Limb (tissue), 2 donors: ENCODE data around the gene NLGN1.

ENCODE experiments used
- DNase-seq, 2 donors: peaks; one replicate each; pipeline ENCODE4 v3.0.0-alpha.2; 2016; ENCODE audit errors: extremely low spot score in 2 of 2

The NLGN1 gene

DNA sequence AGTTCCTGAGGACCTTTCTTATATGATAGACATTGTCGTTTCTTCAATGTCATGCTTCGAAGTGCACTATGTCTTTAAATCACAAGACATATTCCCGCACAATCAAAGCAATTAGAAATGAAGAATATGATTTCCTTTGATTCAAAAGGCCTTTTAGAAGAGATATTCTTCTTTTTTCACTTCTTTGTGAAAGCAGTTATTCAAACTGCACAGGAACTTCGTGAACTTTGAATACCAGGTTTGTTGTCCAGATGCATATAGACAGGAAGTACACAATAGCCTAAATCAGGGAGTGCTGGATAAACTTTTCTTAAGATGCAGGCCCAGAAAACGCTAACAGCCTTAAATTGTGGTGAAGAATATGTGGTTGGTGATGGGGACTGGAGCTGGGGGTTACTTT lies 870.5 kb downstream of the NLGN1 start:
- no peak for DNase-seq

DNA sequence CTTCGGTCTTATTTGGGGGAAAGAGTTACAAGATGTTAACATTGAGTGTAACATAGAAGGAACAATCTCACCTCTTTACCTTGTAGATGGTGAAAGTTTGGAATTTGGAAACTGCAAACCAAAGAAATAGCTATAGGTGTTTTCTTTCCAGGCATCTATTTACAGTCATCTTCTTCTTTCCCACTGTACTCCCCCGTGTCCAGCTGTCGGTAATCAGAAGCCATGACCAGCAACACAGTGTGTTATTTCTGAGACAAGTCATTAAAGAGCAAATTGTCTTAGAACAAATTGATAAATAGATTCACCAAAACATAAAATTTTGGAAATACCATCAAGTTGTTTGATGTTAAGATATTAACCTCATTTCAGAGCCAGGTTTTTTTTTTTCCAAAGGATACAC lies 871.0 kb downstream of the NLGN1 start:
- no peak for DNase-seq

DNA sequence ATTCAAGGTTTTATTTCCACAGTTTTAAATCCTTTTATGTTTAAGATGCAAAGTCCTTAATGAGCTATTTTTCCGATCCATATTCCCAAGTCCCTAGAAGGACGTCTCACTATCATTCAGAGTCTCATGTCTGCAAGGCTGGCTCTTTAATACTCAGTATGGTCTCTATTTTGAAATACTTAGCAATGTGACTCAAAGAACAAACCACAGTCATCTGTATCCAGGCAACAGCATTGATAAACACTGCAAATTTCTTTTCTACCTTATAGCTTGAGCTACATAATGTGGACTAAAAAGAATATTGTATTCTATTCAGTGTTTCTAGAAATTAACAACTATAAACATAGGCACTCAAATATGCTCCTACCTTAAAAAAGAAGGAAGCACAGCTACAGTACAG lies 873.3 kb downstream of the NLGN1 start:
- peak in 1 of 2 donors; percentile 47 for DNase-seq

DNA sequence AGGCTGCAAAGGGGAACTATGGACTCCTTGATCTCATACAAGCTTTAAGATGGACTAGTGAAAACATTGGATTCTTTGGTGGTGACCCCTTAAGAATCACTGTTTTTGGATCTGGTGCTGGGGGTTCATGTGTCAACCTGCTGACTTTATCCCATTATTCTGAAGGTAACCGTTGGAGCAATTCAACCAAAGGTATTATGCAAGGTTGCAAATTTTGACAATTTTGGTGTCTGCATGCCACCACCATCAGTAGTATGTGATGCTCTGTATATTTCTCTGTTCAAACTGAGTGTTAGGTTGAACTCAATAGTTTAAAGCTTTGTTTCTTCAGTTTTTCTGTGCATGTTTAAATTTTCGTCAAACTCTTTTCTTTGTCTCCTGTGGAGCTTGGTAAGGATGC lies 877.8 kb downstream of the NLGN1 start:
- DNase-seq = no peak

DNA sequence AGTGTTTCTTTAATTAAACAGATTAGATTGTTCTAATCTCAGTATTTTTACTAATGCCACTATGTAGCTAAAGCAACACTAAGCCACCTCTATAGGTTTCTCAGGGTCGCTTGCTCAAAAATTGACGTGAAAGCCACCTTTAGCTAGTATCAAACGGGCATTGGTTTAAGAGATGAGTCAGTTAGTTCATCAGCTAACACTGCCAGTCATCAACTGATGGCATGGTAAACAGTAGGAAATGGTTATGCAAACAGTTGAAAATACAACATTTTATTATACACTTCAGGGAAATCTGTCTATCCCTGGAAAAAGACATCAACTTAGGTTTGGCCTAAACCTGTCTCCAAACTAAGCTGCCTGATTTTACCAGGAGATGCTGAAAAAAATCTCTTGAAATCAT lies 879.3 kb downstream of the NLGN1 start:
- DNase-seq = no peak

DNA sequence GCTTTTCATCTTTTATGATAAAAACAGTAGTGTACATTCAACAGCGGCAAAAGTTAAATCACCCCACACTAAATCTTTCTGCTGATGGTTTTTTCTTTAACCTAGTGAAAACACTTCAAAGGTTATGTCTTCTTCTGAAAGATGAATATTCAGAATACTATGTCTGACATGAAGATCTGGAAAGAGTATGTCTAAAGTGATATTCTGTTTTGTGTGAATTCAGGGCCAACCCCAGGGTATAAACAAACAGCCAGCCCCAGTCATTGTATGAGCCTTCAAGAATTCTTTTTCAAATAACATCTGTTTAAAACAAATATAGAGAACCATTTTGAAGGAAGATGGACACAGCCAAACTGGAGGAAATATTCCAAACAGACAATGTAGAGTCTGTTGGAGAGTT lies 880.5 kb downstream of the NLGN1 start:
- DNase-seq = no peak

DNA sequence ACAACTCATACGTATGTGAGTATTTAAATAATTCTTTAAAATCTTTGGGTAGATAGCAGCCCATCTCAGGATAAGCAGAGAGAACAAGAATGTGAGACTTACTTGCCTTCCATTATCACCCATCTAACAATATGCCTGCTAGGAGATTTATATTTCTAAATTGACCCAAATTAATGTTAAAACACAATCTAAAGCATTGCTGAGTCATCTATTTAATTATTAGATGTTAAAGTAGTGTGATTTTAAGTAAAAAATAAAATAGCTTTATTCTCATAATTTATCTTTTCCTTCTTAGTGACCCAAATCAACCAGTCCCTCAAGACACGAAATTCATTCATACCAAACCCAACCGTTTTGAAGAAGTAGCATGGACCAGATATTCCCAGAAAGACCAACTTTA lies 882.6 kb downstream of the NLGN1 start:
- DNase-seq = no peak

DNA sequence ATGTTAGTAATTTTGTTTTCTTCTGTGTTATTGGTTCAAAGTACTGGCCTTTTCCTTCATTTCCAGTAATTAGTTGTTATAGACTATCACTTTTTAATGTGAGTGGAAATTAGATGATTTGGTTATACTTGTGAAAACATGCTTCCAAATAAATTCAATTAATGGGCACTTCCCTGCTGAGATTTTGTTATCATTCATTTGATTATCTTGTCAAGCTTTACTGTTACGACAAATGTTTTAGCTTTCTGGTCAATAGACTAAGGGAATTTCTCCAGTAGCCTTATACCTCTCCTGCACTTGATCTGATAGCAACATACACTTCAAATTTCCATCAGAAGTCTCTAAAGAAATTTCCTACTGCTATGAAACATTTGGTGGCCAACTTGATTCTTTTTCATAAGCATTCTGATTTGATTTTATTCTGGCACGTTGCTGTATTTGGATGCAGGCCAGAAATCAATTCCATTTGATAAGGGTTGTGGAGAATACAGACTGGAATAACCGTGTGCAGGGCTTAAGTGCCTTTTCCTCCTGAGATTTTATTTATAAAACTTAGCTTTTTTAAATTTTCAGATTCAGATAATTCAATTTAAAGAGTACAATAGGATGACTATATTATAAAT lies 887.8 kb downstream of the NLGN1 start:
- no peak for DNase-seq

DNA sequence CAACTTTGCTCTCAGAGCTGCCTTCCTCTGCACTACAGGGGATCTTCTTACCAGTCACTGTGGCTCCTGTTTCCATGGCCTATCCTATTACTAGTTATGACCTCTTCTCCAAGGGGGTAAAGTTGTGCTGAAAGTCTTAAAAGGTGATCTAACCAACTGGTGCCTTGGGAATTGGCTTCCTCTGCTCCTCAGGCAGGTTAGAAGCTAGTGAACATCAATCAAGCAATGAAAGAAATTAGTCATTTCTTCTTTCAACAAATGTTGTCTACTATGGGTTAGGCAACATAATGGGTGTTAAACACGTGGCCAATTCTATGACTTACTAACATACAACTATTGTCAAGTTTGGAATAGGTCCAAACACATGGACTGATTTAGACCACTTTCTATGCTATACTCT lies 890.2 kb downstream of the NLGN1 start:
- DNase-seq = no peak

DNA sequence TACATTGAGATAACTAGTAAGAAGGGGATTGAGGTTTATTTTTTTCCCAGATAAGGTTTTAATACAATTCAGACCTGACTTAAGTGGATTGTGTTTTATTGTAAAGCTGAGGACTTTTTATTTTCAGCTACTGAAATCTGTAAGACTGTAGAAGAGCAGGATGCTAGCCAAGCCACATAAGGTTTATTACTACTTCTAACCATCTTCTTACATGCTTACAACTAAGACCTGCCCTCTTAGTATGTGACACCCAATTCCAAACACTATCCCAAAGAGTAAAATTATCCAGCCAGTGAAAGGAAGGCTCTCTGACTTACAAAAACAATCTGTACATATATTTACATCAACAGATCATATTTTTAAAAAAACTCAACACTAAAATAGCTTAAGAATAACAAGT lies 897.1 kb downstream of the NLGN1 start:
- no peak for DNase-seq

DNA sequence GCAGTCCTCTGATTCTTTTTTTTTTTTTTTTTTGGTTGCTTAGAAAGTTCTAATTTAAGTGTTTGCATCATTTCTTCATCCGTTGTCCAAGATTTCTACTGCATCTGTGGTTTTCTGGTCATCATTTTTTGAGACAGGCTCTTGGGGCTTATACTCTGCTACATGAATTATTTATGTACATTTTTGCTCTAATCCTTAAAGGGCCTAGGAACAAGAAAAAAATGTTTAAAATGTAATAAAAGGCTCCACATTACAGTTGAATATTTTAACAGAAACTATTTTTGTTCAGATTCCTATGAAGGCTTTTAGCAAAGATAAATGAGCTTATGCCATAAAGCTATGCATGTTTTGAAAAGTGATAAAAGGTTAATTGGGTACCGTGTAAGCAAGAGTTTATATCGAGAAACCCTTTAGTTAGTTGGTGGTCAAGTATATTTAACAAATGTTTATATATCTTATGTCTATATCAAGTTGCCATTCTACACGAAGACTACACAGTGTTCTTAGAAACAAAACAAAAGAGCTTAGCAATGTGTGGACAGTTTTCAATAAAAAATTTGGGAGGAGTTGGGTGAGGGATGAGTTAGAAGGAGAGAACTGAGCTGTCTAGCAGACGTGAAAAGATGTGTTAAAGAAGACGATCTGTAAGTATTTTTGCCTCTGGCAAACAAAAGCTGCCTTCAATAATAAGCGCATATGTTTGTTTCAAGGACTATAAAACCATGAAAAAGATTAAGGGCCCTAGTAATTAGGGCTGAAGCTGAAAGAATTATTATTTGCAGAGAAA lies 898.0 kb downstream of the NLGN1 start:
- DNase-seq = peak in 1 of 2 donors; percentile 24

DNA sequence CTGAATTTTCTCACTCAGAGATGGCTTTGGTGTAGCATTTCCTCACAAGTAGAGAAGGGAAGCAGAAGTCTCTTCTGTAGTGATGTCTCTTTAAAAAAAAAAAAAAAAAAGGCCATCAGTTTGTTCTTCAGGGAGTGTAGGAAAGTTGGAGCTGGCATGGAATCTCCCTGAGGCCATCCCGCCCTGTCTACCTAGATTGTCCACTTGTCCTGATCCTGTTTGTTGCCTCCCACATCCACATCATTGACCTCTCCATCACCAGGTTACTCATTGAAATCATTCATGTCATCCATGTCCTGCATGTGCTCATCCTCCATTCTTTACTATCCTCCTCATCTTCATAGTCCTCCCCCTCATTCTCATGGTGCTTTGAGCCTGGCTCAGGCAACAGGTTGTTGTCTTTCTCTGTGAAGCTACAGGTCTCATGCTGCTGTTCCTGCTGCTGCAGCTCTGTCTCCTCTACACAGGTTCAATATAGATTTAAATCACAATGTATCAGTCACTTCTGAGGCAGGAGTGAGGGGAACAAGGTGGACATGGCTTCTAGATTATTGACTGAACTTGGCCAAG lies 905.3 kb downstream of the NLGN1 start:
- DNase-seq = no peak

DNA sequence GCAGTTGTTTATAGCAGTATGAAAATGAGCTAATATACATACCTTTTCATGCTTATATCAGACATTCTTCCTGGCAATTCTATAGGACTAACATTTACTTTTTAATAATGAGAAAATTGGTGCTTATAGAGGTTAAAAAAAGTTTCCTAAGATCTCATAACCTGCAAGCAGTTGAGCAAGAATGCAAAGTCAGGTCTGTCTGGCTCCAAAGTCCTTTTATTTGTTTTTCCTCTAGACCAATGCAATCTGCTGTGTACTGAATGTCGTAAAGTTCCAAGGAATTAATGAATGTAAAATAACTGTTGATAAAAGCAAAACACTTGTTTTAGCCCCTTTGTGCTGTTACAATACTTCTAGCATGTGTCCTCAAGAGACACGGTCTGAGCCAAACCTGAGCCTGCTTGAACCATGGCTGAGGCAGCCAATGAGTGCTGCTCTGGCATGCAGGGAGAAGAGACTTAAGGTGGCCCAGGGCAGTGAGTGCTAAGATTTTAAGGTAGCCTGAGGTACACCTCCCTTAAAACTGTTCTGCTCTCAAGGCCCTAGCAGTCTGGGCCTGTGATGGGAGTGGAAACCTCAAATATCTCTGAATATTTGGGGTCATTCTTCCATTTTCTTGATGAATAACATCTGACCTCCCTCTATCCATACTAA lies 906.5 kb downstream of the NLGN1 start:
- no peak for DNase-seq

DNA sequence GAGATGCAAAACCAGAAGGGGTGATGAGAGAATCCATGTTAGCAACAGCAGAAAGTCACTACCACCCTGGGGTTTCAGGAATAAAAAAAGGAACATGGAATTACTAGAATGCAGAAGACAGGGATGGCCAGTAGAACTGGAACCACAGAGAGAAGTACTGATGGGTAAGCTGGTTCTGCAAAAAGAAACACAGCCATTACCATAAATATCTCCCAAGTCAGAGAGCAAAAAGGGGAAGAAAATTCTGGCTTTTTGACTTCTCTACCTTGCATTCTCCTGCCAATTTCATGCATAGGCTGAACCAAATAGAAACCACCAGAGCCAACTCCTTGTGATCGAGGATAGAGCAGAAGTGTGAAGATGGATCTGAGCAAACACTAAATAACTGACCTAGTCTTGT lies 911.2 kb downstream of the NLGN1 start:
- DNase-seq = no peak

DNA sequence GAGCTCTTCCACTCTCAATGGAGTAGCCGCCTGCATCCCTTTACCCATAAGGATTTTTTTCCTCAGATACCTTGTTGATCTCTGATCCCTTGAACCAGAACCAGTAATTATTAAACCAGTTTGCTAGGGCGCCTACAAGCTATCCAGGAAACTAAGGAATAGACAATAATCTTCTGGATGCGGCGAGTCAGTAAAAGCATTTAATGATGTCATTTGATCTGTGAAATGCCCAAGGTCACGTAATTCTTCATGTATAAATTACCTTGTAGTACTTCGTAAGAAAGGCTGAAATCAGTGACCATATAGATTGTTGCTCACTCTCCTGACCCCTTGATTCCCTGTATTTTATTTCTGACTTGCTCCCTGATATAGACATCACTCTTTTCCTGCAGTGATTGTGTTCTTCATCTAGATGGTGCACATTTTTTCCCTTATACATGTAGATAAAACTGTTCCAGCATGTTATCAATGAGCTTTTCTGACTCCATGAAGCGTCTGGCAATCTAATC lies 913.0 kb downstream of the NLGN1 start:
- DNase-seq = no peak

DNA sequence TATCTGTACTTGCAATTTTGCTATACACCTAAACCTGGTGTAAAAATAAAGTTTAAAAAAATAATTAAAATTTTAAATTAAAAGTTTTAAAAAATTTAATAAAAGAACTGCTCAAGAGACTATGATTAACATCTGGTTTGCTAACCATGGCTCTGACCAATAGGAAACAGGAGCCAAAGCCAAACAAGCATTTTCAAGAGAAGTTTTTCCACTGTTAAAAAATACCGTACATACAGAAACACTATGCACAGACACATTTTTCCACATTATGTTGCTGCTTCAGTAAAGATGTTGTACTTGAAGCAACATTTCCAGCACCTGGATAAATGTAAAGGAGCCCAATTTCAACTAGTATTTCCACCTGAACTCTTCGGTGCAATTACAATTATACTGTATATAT lies 917.7 kb downstream of the NLGN1 start:
- no peak for DNase-seq

DNA sequence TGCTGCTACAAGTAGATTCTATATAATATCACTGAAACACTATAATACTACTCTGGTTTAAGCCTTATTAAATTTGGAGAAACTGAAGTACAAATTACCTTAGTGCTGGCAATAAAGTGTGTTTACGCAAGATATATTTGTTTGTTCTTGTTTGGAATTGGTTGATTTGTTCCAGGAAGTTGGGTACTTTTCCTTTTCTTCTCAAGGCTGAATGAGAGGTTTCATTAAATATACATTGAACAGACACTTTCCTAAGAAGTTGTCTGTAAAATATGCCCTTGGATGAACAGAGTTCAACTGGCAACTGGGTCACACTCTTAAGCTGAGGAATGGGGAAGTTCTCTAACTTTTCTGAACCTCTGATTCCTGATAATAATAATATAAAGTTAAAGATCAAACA lies 919.5 kb downstream of the NLGN1 start:
- no peak for DNase-seq

DNA sequence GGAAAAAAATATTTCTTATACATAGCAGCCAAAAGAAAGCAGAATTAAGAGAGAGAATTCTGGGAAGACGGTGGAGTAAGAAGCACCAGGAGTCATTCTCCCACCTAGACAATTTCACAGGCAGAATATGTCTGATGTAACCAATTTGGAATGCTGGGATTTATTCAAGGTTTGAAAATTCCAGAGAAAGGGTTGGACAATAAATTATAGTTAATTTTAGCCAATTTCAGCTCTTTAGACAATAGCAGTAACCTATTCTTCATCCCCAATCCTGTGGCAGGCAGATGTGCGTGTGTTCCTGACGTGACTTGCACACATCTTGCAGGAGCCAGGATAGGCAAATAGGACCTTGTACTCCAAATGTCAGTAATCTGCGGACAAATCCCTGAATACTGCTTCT lies 920.6 kb downstream of the NLGN1 start:
- no peak for DNase-seq

DNA sequence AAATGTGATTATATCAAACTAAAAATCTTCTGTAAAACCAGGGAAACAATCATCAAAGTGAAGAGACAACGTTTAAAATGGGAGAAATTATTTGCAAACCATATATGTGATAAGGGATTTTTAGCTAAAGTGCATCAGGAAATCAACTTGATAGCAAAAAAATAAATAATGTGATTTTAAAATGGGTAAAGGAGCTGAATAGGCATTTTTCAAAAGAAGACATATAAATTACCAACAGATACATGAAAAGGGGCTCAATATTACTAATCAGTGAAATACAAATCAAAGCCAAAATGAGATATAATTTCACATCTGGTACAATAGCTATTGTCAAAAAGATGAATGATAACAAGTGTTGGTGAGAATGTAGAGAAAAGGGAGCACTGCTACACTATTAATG lies 924.0 kb downstream of the NLGN1 start:
- DNase-seq = no peak

DNA sequence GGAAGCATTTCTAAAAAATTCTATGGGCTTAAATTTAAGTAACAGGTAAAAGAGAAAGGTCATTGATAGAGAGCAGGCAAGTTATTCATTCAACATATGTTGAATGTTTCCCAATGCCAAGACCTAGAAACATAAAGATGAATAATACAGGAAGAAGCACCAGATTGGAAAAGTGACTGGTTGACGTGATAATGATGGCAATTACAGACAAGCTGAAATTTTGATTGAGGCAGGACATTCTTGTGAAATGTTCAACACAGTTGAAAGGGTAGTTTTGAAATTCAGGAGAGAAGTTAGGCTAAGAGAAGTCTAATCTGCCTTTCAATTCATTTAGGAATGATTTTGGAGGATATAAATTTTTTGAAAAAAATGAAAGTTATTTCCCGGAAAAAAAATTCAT lies 925.2 kb downstream of the NLGN1 start:
- no peak for DNase-seq

DNA sequence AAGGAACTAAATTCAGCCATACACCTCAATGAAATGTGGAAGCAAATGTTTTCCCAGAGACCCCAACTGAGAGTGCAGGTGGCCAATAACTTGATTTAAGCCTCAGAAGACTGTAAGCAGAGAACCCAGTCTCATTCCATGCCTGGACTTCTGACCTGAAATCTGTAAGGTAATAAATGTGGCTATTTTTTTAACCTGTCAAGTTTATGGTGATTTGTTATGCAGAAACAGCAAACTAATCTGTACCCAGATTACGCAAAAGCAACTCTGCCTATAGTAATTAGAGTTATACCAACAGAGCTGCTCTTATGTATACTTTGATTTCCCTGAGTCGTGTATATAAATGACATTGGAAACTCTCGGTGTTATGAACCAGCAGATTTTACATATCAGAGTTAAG lies 927.6 kb downstream of the NLGN1 start:
- no peak for DNase-seq
